Medulla oblongata (tissue), 1 donor: ENCODE measurements around the gene ADSS1.

Experiments
- DNase-seq: peaks from one replicate; pipeline ENCODE4 v3.0.0-alpha.2; 2015; ENCODE audit errors: extremely low spot score

The ADSS1 gene

GRCh38 chr14:104734601-104734990 is 10.6 kb downstream of the ADSS1 start:
- no peak for DNase-seq

GRCh38 chr14:104734991-104735779 is 11.2 kb downstream of the ADSS1 start:
- no peak for DNase-seq

- DNase-seq, result peak; percentile 82
Observed at GRCh38 chr14:104735830-104736642, 12.0 kb downstream of the ADSS1 start.

GRCh38 chr14:104738375-104739019 is 14.5 kb downstream of the ADSS1 start:
- no peak for DNase-seq

- no peak for DNase-seq
Observed at GRCh38 chr14:104739026-104739425, 15.0 kb downstream of the ADSS1 start.

GRCh38 chr14:104739546-104740516 is 15.8 kb downstream of the ADSS1 start:
- no peak for DNase-seq

- DNase-seq, result no peak
Observed at GRCh38 chr14:104741108-104741802, 17.2 kb downstream of the ADSS1 start.

- no peak for DNase-seq
Observed at GRCh38 chr14:104741803-104742251, 17.8 kb downstream of the ADSS1 start.

- no peak for DNase-seq
Observed at GRCh38 chr14:104742586-104743455, 18.8 kb downstream of the ADSS1 start.

GRCh38 chr14:104743461-104744380 is 19.7 kb downstream of the ADSS1 start:
- DNase-seq, result peak; percentile 53

- DNase-seq, result no peak
Observed at GRCh38 chr14:104744484-104744883, 20.5 kb downstream of the ADSS1 start.

GRCh38 chr14:104745431-104745830 is 21.4 kb downstream of the ADSS1 start:
- no peak for DNase-seq

GRCh38 chr14:104746071-104746545 is 22.1 kb downstream of the ADSS1 start:
- no peak for DNase-seq

GRCh38 chr14:104746934-104747481 is 23.0 kb downstream of the ADSS1 start:
- DNase-seq, result peak; percentile 48

- no peak for DNase-seq
Observed at GRCh38 chr14:104747876-104748275, 23.8 kb downstream of the ADSS1 start.

- DNase-seq, result peak; percentile 61
Observed at GRCh38 chr14:104749111-104749649, 25.2 kb downstream of the ADSS1 start.

- DNase-seq, result no peak
Observed at GRCh38 chr14:104750056-104750752, 26.2 kb downstream of the ADSS1 start.
